Cardiac septum (tissue), 1 donor: ENCODE results near the gene EVI5. TPM values are rescaled to one million over a fixed set of nuclear protein-coding genes. Genes with fewer than 3 reads are reported as not detected.
"Not testable (repeated sequence)": the region's sequence is repeated elsewhere in the genome, so short reads cannot be mapped to it uniquely, and the experiment has no call there.

Source experiments
- DNase-seq: peaks from one replicate; pipeline ENCODE4 v3.0.0-alpha.2; 2020; ENCODE audit warnings: low spot score
- intact Hi-C: fragments of 100-400 bp; cut with DNase I; formaldehyde crosslinking; loops from one replicate; pipeline ENCODE4 v1.14.0; 2022
- total RNA-seq: library from RNA; stranded (reverse); fragmentation: NEBNext Ultra II Directional; extraction: Animal tissue kit (Norgen Biotek cat#: 25700); gene quantifications from one replicate; pipeline ENCODE4 v1.2.1, GENCODE V29; 2021
- donor health status: DM: no; HTN: no; CAD: no.

EVI5 gene
- total RNA-seq, 1 donor from 2014 or later: 30.7 TPM

DNA sequence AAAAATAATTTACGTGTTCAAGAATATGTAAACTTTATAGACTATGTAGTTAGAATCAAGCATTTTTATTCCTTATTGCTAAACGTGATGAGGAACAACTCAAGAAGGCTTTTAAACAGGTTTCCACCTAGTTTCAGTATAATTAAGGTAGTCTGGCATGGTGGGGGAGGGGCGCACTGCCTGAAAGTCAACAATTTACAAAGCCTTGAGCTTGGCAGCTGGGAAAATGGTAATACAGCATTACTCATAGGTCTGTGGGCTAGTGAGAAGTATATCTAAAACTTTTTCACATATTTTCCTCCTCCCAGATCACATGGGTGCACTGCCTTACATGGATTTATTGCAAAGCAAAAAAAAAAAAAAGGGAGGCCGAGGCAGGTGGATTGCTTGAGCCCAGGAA, 75.2 kb downstream of the EVI5 start:
- intact Hi-C loops: no loop called here
- no peak for DNase-seq

- intact Hi-C loops: no loop called here
- no peak for DNase-seq
These were observed 76.4 kb downstream of the EVI5 start for GRCh38 chr1:92708368-92708950.

GRCh38 chr1:92707709-92708108, 77.2 kb downstream of the EVI5 start:
- no peak for DNase-seq
- intact Hi-C loops: no loop called here

DNA sequence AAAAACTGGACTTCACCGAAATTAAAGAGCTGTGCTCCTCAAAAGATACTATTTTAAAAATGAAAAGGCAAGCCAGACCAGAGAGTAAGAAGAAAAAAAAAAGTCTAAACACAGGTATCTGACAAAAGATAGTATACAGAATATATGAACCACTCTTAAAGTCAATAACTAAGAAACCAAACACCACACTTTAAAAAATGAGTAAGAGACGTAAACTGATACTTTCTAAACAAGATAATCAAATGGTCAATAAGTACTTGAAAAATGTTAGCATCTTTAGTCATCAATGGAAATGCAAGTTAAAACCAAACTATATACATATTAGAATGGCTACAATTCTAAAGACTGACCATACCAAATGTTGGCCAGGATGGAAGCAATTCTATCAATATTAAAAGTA, 77.6 kb downstream of the EVI5 start:
- intact Hi-C loops: no loop called here
- no peak for DNase-seq

DNA sequence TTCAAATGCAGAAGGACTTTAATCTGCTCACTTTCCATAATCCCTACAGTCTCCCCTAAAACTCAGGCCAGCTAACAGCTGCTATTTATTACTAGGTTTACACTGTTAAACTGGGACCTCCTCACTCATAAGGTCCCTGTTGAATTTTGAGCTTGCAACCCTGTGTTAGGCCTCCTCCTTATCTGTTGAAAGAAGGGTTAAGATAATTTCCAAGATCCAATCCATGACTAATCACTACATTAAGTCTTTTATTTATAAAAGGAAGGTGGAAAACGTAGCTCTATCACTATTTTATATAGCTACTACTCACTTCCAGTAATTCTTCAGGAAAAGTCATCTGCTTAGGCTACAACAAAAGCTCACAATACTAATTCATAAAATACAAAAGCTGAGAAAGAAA, 79.5 kb downstream of the EVI5 start:
- DNase-seq: no peak
- intact Hi-C loops: no loop called here

DNA sequence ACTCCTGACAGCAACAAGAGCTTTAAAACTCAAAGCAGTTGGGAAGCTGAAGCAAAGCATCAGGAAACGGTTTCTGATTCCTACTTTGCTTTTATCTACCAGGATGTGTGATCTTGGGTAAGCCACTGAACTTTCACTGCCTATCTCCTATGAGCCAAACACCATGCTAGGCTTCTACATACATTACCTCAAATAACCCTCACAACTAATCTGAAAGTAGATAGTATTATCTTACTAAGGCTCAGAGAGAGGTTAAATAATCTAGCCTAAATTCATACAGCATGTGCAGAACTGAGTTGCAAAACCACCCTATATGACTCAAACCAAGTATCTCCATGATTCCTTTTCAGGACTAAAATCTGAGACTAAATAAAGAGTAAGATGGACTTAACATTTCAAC, 83.8 kb downstream of the EVI5 start:
- intact Hi-C loops: loop anchor here (5.0 kb wide), 1 partner anchor 334 kb away; no protein-coding TSS in a partner anchor
- DNase-seq: no peak

- DNase-seq: no peak
- intact Hi-C loops: no loop called here
These were observed 86.0 kb downstream of the EVI5 start for GRCh38 chr1:92698932-92699331.

DNA sequence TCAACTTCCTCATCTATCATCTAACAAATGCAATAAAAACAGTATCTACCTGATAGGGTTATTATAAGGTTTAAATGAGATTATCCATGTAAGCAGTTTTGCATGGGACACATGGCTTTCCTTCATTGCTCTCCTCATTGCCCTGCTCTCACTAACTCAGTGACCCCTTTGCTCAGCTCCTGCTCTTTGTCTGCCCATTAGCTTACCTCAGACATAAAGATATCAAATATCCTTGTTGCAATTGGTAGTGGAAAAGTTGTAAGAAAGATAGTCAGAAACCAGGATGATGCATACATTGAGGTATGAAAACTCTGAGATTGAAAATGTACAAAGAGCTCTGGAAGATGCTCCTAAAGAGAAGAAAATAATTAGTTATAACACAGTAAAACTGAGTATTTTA, 89.8 kb downstream of the EVI5 start:
- no peak for DNase-seq
- intact Hi-C loops: no loop called here

GRCh38 chr1:92691925-92692324, 93.0 kb downstream of the EVI5 start:
- DNase-seq: no peak
- intact Hi-C loops: no loop called here

DNA sequence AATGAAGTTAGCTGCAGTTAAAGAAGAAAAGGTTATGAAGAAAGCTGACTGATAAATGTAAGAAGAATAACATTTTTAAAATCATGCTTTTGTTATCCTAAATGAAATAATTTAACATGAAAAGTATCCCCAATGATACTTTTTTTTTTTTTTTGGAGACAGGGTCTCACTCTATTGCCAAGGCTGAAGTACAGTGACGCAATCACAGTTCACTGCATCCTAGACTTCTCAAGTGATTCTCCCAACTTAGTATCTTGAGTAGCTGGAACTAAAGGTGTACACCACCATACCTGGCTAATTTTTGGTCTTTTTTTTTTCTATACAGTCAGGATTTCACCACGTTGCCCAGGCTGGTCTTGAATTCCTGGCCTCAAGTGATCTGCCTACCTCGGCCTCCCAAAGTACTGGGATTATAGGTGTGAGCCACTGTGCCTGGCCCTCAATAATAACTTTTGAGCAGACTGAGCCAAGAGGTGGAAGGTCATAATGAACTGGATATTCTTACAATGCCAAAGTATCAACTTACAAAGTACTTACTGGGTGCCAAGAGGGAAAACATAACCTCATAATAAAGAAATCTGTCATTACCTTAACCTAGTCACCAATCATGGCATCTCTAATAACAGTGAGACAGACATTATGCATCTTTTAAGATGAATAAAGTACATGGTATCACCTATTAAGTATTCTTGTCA, 94.5 kb downstream of the EVI5 start:
- DNase-seq: no peak
- intact Hi-C loops: no loop called here

- intact Hi-C loops: no loop called here
- no peak for DNase-seq
These were observed 104.9 kb downstream of the EVI5 start for GRCh38 chr1:92679980-92680379.

DNA sequence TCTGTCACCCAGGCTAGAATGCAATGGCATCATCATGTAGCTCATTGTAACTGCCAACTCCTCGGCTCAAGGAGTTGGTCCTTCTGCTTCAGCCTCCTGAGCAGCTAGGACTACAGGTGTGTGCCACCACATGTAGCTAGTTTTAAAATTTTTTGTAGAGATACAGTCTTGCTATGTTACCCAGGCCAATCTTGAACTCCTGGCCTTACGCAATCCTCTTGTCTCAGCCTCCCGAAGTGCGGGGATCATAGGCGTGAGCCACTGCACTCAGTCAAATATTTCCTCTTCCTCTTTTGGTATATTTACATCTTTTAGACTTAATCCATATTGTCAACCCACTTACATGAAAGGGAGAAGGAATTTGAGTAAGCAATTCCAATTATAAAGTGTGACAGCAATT, 121.1 kb downstream of the EVI5 start:
- DNase-seq: no peak
- intact Hi-C loops: no loop called here

DNA sequence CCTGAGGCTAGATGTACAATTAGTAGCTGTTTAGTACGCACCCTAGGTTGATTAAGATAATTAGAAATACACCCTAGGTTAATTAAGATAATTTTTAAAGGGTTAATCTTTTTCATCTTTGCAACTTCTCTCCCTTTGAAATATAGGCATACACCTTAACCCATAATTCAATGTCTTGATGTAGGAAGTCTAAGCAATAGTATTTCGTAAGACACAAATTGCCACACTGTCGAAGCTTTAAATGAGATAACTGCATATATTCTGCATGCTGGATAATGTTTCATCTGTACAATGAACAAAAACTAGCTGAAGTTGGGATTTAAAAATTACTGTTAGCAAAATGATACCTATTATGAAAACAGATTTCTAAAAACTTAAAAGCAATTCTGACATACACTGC, 122.9 kb downstream of the EVI5 start:
- no peak for DNase-seq
- intact Hi-C loops: no loop called here

- intact Hi-C loops: no loop called here
- no peak for DNase-seq
These were observed 127.2 kb downstream of the EVI5 start for GRCh38 chr1:92657701-92658100.

DNA sequence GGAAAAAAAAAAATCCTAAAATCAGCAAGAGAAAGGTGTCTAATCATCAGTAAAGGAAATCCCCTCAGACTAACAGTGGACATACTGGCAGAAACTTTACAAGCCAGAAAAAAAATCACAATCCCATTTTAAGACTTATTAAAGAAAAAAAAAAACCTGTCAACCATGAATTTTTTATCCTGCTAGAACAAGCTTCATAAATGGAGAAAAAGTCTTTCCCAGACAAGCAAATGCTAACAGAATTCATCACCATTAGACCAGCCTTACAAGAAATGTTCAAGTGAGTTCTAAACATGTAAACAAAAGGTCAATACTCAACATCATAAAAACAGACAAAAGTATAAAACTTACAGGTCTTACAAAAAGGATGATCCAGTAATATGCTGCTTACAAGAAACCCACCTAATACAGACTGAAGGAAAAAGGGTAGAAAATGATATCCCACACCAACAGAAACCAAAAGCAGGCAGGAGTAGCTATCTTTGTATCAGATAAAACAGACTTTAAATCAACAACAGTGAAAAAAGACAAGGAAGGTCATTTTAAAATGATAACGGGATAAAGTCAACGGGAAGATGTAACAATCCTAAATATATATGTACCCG, 129.6 kb downstream of the EVI5 start:
- intact Hi-C loops: no loop called here
- DNase-seq: no peak

- intact Hi-C loops: no loop called here
- no peak for DNase-seq
These were observed 131.1 kb downstream of the EVI5 start for GRCh38 chr1:92653605-92654381.

- DNase-seq, intact Hi-C loops: not testable (repeated sequence)
These were observed 144.2 kb downstream of the EVI5 start for GRCh38 chr1:92640686-92641085.

- intact Hi-C loops: no loop called here
- DNase-seq: no peak
These were observed 146.4 kb downstream of the EVI5 start for GRCh38 chr1:92638498-92638897.

- DNase-seq: not testable (repeated sequence)
These were observed 149.7 kb downstream of the EVI5 start for GRCh38 chr1:92635203-92635602.

GRCh38 chr1:92623187-92623778, 161.6 kb downstream of the EVI5 start:
- DNase-seq: no peak
- intact Hi-C loops: loop anchor here (5.0 kb wide), 1 partner anchor 311 kb away; no protein-coding TSS in a partner anchor

More at GRCh38 chr1:92635203-92635602, 149.7 kb downstream of the EVI5 start:
- intact Hi-C loops: not testable (repeated sequence)
